Natural killer cell (primary cell): ENCODE measurements around the gene YWHAB. TPM values are rescaled to one million over a fixed set of nuclear protein-coding genes. Genes with fewer than 3 reads are reported as not detected.

Experiments
- ATAC-seq, 3 donors: fragments of 150-1000 bp in 2 of 3; fragments of 200-7000 bp in 1 of 3; cut with Tn5 transposase; 1 replicate in 1 of 3; 2 replicates in 2 of 3; pipeline ENCODE4 v1.10.0; 2021; ENCODE audit warnings: mild to moderate bottlenecking in 2 of 3, moderate library complexity in 2 of 3
- DNase-seq, 2 donors: peaks; one replicate each; pipeline versions ENCODE4 v3.0.0 to v3.0.0-alpha.2; 2013 to 2021; ENCODE audit warnings: mixed read lengths in 1 of 2
- H3K27ac ChIP-seq: one replicate; pipeline ENCODE4 v1.5.1; 2013; ENCODE audit warnings: mild to moderate bottlenecking, low read length
- H3K27me3 ChIP-seq: one replicate; pipeline ENCODE4 v1.6.1; 2013; ENCODE audit warnings: low read length; ENCODE audit not compliant: control insufficient read depth, insufficient read depth
- H3K36me3 ChIP-seq: one replicate; pipeline ENCODE4 v1.6.1; 2013; ENCODE audit warnings: low read length; ENCODE audit not compliant: control insufficient read depth, insufficient read depth
- H3K4me1 ChIP-seq: one replicate; pipeline ENCODE4 v1.6.1; 2013; ENCODE audit warnings: low read length; ENCODE audit not compliant: control insufficient read depth, insufficient read depth
- H3K4me3 ChIP-seq: one replicate; pipeline ENCODE4 v1.5.1; 2013; ENCODE audit warnings: low read length
- H3K9me3 ChIP-seq: one replicate; pipeline ENCODE4 v1.6.1; 2013; ENCODE audit warnings: low read length; ENCODE audit not compliant: control insufficient read depth, insufficient read depth
- H3K27ac Mint-ChIP-seq, 2 donors: one replicate each; pipeline ENCODE4 v1.8.0; 2022; ENCODE audit warnings: mild to moderate bottlenecking in 2 of 2, mixed read lengths in 2 of 2, moderate library complexity in 1 of 2
- H3K27me3 Mint-ChIP-seq, 2 donors: one replicate each; pipeline ENCODE4 v1.8.0; 2022; ENCODE audit warnings: low read depth in 2 of 2, mixed read lengths in 2 of 2
- H3K36me3 Mint-ChIP-seq: one replicate; pipeline ENCODE4 v1.8.0; 2022; ENCODE audit warnings: mixed read lengths
- H3K4me1 Mint-ChIP-seq, 2 donors: one replicate each; pipeline ENCODE4 v1.8.0; 2022; ENCODE audit warnings: mixed read lengths in 2 of 2
- H3K4me3 Mint-ChIP-seq: one replicate; pipeline ENCODE4 v1.8.0; 2022; ENCODE audit warnings: mild to moderate bottlenecking, moderate library complexity, mixed read lengths
- H3K9me3 Mint-ChIP-seq, 2 donors: one replicate each; pipeline ENCODE4 v1.8.0; 2022; ENCODE audit warnings: mixed read lengths in 2 of 2
- WGBS: methylation state at CpG from one replicate; pipeline ENCODE4 v1.1.7; 2013; ENCODE audit warnings: missing lambda C conversion rate; ENCODE audit not compliant: insufficient coverage; 5-methylcytosine and 5-hydroxymethylcytosine counted together
- intact Hi-C: fragments of 100-400 bp; cut with micrococcal nuclease; formaldehyde crosslinking; loops from one replicate; pipeline ENCODE4 v1.14.2; 2022
- total RNA-seq, 4 donors: library from RNA; stranded (reverse); fragments of 120-200 nt in 1 of 4; gene quantifications; one replicate each; pipeline versions ENCODE4 v1.2.3 to v1.2.4, GENCODE V29; 2013 to 2022
- TF ChIP-seq, protein P1 (sequence below): fragments of 200-600 bp; IDR thresholded peaks from one replicate; pipeline ENCODE4 v1.8.0; 2022; ENCODE audit warnings: antibody characterized with exemption

Gene YWHAB
- total RNA-seq, 3 donors from 2014 or later (not counting 1 experiment from before 2014, with no cell fraction given) = 137 to 199 (median 179) TPM

DNA sequence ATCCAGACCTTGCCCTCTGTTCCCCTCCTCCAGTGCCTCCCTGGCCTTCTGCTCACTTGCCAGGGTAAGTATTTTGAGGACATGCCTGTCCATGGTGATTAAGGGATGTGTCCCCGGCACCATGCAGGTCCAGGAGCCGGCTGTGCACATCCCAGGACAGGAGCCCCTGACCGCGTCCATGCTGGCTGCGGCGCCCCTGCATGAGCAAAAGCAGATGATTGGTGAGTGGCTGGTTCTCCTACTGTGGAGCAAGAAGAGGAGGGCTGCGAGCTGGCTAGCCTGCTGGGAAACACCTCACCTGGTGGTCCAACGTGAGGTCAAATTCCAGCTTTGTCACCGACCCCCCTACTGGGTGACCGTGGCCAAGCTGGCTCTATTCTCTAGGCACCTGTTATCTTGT, 51.0 kb downstream of the YWHAB start:
- TF ChIP-seq, protein P1, sequence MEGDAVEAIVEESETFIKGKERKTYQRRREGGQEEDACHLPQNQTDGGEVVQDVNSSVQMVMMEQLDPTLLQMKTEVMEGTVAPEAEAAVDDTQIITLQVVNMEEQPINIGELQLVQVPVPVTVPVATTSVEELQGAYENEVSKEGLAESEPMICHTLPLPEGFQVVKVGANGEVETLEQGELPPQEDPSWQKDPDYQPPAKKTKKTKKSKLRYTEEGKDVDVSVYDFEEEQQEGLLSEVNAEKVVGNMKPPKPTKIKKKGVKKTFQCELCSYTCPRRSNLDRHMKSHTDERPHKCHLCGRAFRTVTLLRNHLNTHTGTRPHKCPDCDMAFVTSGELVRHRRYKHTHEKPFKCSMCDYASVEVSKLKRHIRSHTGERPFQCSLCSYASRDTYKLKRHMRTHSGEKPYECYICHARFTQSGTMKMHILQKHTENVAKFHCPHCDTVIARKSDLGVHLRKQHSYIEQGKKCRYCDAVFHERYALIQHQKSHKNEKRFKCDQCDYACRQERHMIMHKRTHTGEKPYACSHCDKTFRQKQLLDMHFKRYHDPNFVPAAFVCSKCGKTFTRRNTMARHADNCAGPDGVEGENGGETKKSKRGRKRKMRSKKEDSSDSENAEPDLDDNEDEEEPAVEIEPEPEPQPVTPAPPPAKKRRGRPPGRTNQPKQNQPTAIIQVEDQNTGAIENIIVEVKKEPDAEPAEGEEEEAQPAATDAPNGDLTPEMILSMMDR = no peak
- Histone ChIP-seq H3K27ac (no peak overlapping the region), H3K4me1 (no peaks in the 10 kb centered on the region), H3K4me3 (no peak overlapping the region), H3K27me3 (no peaks in the 10 kb centered on the region), H3K36me3 (peaks cover 37% of the 10 kb centered on the region), H3K9me3 (no peaks in the 10 kb centered on the region)
- Mint-ChIP-seq H3K9me3 (no peaks in the 10 kb centered on the region), H3K27me3 (no peaks in the 10 kb centered on the region), H3K27ac (no peak overlapping the region), H3K4me3 (no peak overlapping the region), H3K36me3 (peaks cover 5% of the 10 kb centered on the region), H3K4me1 (peaks cover 0 to 4% of the 10 kb centered on the region in 2 donors)
- no peak for ATAC-seq
- no peak for DNase-seq
- 96% methylated on average over 10 of the region's 10 CpGs for WGBS
- intact Hi-C loops = no loop called here

DNA sequence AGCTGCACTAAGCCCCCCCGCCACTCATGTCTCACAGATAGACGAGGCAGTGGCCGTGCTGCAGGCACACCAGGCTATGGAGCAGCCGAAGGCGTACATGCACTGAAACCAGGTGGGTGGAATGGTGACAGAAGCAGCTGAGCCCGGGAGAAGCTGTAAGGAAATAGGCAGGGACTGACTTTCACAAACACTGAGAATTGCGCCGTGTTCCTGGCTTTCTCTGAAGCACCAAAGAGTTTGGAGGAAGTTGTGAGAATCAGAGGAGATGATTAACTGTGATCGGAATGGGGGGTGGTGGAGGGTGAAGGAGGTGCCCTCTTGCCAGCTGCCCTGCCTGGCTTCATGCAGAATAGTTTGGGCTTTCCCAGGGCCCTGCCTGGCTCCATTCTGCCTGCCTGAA, 53.1 kb downstream of the YWHAB start:
- H3K27ac ChIP-seq = no peak overlapping the region
- no peaks in the 10 kb centered on the region for H3K27me3 ChIP-seq

DNA sequence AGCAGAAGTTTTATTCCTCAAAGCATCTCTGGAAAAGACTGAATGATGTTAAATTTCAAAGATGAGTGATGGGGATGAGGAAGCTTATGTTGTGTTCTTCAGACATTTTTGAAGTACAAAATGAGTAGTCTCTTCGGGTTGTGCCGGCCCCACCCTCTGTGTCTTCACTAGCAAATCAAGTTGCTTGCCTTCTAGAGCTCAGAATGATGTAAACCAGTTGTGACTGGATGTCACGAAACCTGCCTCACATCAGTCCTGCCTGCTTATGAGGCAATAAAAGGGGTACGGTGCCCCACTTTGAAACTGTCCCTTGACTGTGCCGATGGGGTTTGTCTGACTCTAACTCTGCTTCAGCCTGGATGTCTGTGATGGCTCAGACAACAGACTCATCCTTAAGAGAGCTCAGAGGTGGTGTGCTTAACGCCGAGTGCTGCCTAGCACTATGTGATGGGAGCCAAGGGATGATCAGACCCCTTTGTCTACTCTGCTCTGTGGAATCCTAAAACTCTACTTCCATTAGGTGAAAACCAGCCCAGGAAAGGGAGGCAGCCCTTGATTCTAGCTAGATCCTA, 55.7 kb downstream of the YWHAB start:
- no peak overlapping the region for H3K27ac ChIP-seq
- H3K27me3 Mint-ChIP-seq = no peaks in the 10 kb centered on the region
- no peak for ATAC-seq
- no peaks in the 10 kb centered on the region for H3K9me3 ChIP-seq
- no peak overlapping the region for H3K4me3 ChIP-seq
- no peaks in the 10 kb centered on the region for H3K27me3 ChIP-seq
- H3K36me3 Mint-ChIP-seq = peaks cover 5% of the 10 kb centered on the region
- intact Hi-C loops = no loop called here
- H3K4me3 Mint-ChIP-seq = no peak overlapping the region
- no peaks in the 10 kb centered on the region for H3K9me3 Mint-ChIP-seq
- peaks cover 0 to 4% of the 10 kb centered on the region in 2 donors for H3K4me1 Mint-ChIP-seq
- TF ChIP-seq, protein P1 = no peak
- H3K36me3 ChIP-seq = peaks cover 66% of the 10 kb centered on the region
- H3K4me1 ChIP-seq = no peaks in the 10 kb centered on the region
- DNase-seq = no peak
- 94% methylated on average over 7 of the region's 7 CpGs for WGBS
- H3K27ac Mint-ChIP-seq = no peak overlapping the region

More for the DNA sequence above, 53.1 kb downstream of the YWHAB start:
- Mint-ChIP-seq H3K36me3 (peaks cover 5% of the 10 kb centered on the region), H3K27me3 (no peaks in the 10 kb centered on the region), H3K9me3 (no peaks in the 10 kb centered on the region), H3K4me1 (peaks cover 0 to 4% of the 10 kb centered on the region in 2 donors), H3K4me3 (no peak overlapping the region), H3K27ac (no peak overlapping the region)
- DNase-seq (no peak), ATAC-seq (no peak)
- H3K4me3 ChIP-seq = no peak overlapping the region
- intact Hi-C loops = no loop called here
- H3K4me1 ChIP-seq = no peaks in the 10 kb centered on the region
- H3K36me3 ChIP-seq = peaks cover 54% of the 10 kb centered on the region
- TF ChIP-seq, protein P1 = no peak
- WGBS = 94% methylated on average over 9 of the region's 9 CpGs
- H3K9me3 ChIP-seq = no peaks in the 10 kb centered on the region
